HG03354 (cell line): ENCODE results near the gene APOBEC3H.
A peak's percentile ranks its signal among the peaks of the same experiment; 100 is the strongest.
"Not testable (repeated sequence)": the region's sequence is repeated elsewhere in the genome, so short reads cannot be mapped to it uniquely, and the experiment has no call there.

Experiments used
- ATAC-seq: cut with Tn5 transposase; IDR thresholded peaks from one replicate; pipeline ENCODE4 v1.9.1; 2021; ENCODE audit warnings: mild to moderate bottlenecking; ENCODE audit not compliant: unreplicated experiment, poor library complexity, severe bottlenecking

APOBEC3H gene

DNA sequence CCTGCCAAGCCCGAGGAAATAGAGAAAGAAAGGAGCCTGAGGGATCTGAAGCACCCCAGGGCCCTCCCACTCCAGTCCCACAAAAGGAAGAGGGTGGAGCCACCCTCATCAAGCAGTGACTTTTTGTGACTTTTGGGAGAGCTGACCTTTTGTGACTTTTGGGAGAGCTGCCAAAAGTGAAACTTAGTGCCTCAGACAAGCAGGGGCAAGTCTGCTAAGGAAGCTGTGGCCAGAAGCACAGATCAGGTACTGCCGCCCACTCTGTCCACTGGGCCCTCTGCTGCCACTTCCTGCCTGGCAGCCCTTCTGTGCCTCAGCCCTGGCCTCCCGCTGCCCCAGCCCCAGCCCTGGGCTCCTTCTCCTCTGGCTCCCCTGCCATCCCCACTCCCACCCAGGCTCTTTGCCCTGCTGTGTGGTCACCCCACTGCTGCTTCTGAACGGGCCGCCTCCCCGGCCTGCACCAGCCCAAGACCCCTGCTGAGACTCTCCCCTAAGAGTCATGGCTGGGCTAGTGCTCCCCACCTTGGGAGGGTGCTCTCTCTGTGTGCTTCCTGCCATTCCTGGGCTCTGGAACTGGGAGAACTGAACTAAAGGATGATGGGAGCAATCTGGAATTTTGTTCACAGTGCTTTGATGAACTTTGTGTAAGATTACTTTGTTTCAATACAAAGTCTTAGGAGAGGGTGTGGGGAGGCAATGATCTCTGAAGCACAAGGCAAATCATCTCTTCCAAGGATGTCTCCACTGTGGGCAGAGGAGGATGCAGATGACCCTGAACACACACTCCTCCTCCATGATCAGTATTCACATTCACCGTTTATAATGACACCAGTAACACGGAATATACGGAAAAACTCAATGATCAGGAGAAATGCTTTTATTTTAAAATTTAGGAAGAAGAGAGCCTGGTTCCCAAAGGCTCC lies at the start of gene APOBEC3H:
APOBEC3H (plus strand) TSS at position 147 of the 923 bp plus-strand sequence. CDS start 3,035 bp downstream, outside the sequence.
- ATAC-seq, result no peak

- not testable (repeated sequence) for ATAC-seq
Observed at GRCh38 chr22:39049486-39049885, 47.6 kb upstream of the APOBEC3H start.

- not testable (repeated sequence) for ATAC-seq
Observed at GRCh38 chr22:39051844-39052495, 45.1 kb upstream of the APOBEC3H start.

- no peak for ATAC-seq
Observed at GRCh38 chr22:39055658-39056057, 41.4 kb upstream of the APOBEC3H start.

DNA sequence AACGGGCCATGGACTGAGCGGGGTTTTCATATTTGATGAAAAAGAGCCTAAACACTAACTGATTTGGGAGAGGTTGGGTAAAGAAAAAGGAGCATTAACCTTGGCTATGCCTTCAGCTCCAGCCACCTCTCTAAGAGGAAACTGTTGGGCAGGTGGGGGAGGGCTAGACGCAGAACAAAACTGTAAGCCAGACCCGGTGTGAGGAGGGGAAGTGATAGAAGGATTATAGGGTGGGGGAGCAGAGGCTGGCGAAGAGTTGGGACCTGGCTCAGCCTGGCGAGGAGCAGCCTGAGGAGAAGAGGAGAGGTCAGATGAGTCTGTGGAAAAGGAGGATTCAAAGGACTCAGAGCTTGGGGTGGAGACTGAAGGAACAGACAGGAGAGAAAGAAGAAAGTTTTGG lies 35.8 kb upstream of the APOBEC3H start:
- ATAC-seq, result not testable (repeated sequence)

- not testable (repeated sequence) for ATAC-seq
Observed at GRCh38 chr22:39061951-39062350, 35.1 kb upstream of the APOBEC3H start.

DNA sequence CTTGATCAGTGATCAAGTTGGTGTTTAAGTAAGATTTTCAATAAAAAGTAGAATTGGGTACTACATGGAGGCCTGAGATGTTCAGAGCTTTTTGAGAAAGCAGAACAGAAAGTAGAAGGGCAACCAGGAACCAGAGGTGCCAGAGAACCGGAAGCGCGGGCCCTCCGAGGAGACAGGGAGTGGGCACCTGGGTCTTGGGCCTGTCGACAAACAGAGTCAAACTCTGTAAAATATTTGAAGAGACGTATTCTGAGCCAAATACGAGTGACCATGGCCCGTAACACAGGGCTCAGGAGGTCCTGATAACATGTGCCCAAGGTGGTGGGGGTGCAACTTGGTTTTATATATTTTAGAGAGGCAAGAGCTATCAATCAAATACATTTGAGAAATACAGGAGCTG lies 33.1 kb upstream of the APOBEC3H start:
- peak; percentile 52 for ATAC-seq

GRCh38 chr22:39066442-39067276 lies 30.4 kb upstream of the APOBEC3H start:
- ATAC-seq, result not testable (repeated sequence)

DNA sequence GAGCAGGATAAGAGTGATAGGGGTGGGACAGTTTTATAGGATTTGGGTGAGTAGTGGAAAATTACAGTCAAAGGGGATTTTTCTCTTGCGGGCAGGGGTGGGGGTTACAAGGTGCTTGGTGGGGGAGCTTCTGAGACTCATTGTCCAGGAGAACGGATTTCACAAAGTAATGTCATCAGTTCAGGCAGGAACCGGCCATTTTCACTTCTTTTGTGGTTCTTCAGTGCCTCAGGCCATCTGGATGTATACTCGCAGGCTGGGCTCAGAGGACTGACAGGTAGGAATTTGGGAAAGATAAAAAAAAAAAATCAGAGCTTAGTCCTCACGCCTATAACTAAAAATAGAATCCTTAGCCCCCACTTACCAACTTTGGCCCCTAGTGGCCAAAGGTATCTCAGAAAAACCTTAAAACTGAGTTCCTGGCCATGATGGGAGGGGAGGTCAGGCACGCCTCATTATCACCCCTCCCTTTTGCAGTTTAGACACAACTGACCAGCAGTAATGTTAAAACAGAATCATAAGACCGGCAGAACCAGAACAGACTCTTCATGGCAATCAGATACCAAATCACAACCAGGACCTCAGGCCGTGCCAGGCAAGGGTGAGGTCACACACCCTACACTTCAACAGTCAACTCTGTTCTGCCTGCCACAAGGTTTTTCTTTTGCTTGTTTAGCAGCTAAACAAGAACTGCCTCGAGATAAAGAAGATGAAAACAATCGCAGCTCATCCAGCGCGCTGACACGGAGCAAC lies 28.8 kb upstream of the APOBEC3H start:
- no peak for ATAC-seq

GRCh38 chr22:39070186-39070585 lies 26.9 kb upstream of the APOBEC3H start:
- no peak for ATAC-seq

DNA sequence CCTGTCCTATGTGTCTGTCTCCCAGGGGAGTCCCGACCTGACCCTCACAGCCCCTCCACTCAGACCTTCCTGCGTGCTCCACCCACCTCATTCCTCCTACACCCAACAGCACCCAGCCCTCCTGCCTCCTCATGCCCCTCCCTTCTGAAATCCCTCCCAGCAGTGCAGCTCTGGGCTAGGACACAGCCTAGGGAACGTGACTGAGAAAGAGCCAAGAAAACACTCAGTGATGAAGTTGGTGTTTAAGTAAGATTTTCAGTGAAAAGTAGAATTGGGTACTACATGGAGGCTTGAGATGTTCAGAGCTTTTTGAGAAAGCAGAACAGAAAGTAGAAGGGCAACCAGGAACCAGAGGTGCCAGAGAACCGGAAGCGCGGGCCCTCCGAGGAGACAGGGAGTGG lies 24.5 kb upstream of the APOBEC3H start:
- ATAC-seq, result peak; percentile 37

- no peak for ATAC-seq
Observed at GRCh38 chr22:39073981-39074380, 23.1 kb upstream of the APOBEC3H start.

DNA sequence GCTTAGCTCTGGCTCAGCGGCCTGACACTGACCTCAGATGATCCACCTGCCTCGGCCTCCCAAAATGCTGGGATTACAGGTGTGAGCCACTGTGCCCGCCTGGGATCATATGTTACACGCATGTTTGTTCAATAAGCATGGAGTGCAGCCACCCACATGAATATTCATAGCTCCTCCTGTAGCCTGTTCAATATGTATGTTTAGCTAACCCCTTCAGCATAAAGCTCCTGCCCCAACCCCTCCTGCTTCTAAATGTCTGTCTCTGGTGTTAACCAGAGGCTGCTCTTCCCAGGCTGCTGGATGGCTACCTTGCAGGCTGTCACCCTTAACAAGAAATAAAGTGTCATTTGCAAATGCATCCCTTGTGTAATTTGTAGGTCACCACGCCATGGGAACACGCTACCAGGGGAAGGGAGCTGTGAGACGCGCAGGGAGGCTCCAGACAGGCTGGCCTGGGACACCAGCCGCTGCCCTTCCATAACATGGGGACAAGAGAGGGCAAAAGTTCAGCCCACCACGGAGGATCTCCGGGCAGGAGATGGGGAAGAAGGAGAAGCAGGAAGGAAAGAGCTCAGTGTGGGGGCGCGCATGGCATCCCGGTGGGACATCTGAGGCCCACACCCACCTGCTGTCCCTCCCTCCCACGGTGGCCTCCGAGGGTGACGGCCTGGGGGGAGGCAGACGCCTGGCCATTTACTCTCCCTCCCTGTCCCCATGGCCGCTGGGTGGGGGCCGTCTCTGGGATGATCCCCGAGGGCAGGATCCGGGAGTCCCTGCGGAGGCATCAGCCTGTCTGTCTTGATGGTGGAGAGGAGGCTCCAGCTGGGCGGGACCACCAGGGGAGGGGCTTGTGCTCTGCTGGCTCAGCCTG lies 20.7 kb upstream of the APOBEC3H start:
- not testable (repeated sequence) for ATAC-seq

GRCh38 chr22:39077026-39077840 lies 19.8 kb upstream of the APOBEC3H start, which contains the start of gene APOBEC3G:
APOBEC3G (plus strand) TSS chr22:39077275; CDS start chr22:39077362, 87 bp downstream.
- ATAC-seq, result peak; percentile 87

GRCh38 chr22:39077912-39078311 lies 19.1 kb upstream of the APOBEC3H start:
- not testable (repeated sequence) for ATAC-seq

DNA sequence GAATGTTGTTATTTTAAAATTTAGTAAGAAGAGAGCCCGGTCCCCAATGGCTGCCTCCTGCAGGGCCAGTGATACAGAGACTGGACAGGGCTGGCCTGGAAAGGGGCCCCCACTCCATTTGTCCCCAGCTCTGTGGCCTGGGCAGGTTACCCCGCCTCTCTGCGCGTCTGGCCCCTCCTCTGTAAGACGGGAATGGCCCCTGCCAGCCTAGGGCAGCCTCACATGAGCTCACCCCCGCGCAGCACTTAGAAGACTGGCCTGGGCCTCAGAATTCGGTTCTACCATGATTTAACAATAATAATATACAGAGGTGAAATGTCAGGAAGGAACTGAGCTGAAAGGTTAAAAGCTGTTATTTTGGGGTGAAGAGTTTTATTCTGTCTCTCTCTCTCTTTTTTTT lies 18.7 kb upstream of the APOBEC3H start:
- ATAC-seq, result no peak

DNA sequence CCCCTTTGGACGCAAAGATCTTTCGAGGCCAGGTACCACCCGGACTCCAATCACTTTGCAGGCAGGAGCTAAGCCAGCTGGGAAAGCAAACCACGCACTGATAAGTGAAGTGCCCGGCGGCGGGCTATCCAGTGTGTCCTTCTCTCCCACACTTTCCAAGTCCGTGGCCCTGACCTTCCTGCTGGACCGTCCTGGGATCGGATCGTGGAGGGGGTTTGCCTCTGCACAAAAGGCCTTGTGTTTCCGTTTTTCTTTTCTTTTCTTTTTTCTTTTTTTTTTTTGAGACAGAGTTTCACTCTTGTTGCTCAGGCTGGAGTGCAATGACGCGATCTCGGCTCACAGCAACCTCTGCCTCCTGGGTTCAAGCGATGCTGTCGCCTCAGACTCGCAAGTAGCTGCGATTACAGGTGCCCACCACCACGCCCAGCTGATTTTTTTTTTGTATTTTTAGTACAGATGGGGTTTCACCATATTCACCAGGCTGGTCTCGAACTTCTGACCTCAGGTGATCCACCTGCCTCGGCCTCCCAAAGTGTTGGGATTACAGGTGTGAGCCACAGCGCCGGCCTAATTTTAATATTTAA lies 17.9 kb upstream of the APOBEC3H start:
- not testable (repeated sequence) for ATAC-seq
